ENCODE measurements around the gene OARD1. TPM values are rescaled to one million over a fixed set of nuclear protein-coding genes. Genes with fewer than 3 reads are reported as not detected.

OARD1 gene
- total RNA-seq, 1 donor, result 10.5 TPM

GRCh38 chr6:41075651-41076626 is 3.8 kb upstream of the OARD1 start:
- no peak for DNase-seq (ENCODE audit: low read depth in 2 of 3, low spot score in 2 of 3)

DNA sequence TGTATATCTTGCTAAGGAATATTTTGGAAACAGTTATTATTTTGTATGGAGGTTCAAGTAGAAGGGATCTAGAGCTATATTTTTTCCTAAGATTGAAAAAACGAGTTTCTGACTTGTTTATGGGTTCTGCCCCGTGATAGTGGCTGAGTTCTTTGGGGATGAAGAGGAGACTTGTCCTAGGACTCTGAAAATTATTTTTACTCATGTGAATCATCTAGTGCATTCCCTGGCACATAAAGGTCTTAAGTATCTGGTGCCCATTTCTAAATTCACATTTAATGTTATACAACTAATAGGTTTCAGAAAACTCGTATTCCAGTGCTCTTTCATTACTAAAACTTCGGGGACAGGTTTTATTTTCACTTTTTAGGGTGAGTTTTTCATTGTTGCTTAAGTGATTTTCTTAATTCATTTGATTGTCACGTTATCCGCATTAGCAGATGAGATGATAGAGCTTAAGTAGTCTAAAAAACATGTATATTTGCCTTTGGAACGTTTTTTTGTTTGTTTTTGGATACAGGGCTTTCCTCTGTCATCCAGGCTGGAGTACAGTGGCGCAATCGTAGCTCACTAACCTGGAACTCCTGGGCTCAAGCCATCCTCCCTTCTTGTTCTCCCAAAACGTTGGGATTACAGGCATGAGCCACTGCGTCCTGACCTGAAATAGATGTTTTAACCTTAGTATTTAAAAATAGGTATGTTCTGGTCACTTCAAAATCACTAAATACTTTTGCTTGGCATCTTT is 2.7 kb upstream of the OARD1 start:
- DNase-seq (ENCODE audit: low read depth in 2 of 3, low spot score in 2 of 3), result no peak

DNA sequence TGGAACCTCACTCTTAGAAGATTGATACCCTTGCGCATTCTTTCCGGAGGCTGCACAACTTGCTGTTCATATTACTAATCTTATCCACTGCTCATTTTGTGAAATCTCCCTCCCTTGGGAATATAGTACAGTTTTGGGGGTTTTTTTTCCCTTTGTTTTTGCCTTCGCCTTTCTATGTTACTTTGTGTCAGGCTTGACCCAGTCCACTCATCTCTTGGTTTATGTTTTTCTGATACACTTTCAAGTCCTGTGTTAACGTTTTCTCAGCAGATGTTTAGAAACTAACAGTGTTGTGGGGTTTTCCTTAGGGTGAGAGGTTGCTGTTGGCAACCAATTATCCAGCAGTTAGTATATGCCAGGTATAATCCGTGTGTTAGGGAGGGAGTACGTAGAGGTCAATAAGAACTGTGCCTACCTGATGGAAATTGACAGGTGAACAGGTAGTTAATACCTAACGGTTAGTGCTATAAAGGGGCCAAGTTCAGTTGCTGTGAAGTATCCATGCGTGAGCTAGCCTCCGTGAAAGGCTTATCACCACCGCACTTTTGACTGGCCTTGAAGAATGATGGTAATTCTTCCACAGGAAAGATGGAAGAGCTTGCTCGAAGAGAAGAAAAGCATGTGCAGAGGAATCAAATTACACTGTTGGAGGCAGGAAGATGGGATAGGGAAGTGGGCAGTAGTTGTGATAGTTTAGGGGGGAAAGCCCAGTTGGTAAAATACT is 2.0 kb upstream of the OARD1 start:
- DNase-seq (ENCODE audit: low read depth in 2 of 3, low spot score in 2 of 3), result peak in 1 of 3 donors; percentile 24

DNA sequence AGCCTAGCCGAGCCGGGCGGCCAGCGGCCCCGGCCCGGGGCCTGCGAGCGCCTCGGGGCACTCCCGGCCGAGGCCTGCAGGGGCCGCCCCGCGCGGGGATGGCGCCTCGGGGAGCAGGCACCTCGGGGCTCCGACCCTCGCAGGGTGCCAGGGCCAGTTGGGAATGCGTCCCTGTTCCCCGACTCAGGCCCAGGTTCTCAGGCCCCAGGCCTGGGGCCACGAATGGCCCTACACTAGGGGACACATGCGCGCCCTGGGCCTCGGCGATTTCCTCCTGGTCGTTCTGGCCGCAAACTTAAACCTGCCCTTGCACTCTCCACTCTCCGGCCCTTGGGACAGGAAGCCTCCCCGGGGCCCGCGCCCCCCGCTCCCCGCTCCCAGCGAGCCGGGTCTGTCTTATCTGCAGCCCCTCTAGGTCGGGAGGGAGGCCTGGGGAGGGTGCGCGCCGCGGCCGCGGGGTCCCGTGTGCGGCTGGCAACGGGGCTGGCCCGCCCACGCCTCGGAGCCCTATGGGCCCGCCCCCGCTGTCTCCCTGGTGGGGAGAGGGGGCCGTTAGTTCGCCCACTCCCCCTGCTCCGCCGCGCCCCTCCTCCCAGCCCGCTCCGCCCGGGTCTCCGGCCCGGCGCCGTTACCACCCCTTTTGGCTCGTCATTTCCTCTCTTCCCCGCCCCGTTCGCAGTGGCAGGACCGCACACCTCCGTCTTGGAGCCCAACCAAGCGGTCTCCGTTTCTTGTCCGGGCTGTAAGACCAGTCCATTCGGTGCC is 1.2 kb upstream of the OARD1 start:
- peak; percentile 43 to 93 (median 90) for DNase-seq (ENCODE audit: low read depth in 2 of 3, low spot score in 2 of 3)

- no peak for DNase-seq (ENCODE audit: low read depth in 2 of 3, low spot score in 2 of 3)
Measured at GRCh38 chr6:41072836-41073202, 663 bp upstream of the OARD1 start, which contains the start of gene NFYA. TSS of gene NFYA (plus strand) at chr6:41072974. CDS start at chr6:41079090, 6,116 bp downstream.

- no peak for DNase-seq (ENCODE audit: low read depth in 2 of 3, low spot score in 2 of 3)
Measured at GRCh38 chr6:41071501-41071922, 644 bp downstream of the OARD1 start.

GRCh38 chr6:41066867-41067304 is 5.3 kb downstream of the OARD1 start:
- DNase-seq (ENCODE audit: low read depth in 2 of 3, low spot score in 2 of 3), result peak; percentile 56 to 75 (median 70)

DNA sequence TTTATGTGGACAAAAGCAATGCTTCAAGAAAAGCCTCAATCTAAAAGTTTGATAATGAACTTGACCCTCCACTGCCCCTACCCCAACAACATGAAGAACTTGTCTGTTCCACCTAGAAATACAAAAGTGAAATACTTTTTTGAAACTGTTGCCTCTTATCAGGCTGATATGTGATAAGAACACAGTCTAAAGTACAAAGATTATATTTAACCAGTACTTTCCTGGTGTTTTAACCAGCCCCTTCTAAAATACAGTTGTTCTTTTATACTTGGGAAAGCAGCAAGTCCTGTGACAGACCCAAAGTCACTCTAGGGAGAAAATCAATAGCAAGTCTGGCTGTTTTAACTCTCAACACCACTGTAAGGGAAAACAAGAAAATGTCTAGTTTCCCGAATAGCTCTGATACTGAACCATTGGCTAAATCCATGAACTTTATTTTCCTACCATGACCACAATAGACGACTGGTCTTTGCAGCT is 6.6 kb downstream of the OARD1 start:
- DNase-seq (ENCODE audit: low read depth in 2 of 3, low spot score in 2 of 3), result no peak

GRCh38 chr6:41064841-41065240 is 7.3 kb downstream of the OARD1 start:
- no peak for DNase-seq (ENCODE audit: low read depth in 2 of 3, low spot score in 2 of 3)

- no peak for DNase-seq (ENCODE audit: low read depth in 2 of 3, low spot score in 2 of 3)
Measured at GRCh38 chr6:41063884-41064285, 8.3 kb downstream of the OARD1 start.

- DNase-seq (ENCODE audit: low read depth in 2 of 3, low spot score in 2 of 3), result no peak
Measured at GRCh38 chr6:41062056-41062455, 10.1 kb downstream of the OARD1 start.

GRCh38 chr6:41061196-41061726 is 10.9 kb downstream of the OARD1 start:
- DNase-seq (ENCODE audit: low read depth in 2 of 3, low spot score in 2 of 3), result no peak

- no peak for DNase-seq (ENCODE audit: low read depth in 2 of 3, low spot score in 2 of 3)
Measured at GRCh38 chr6:41059556-41059955, 12.6 kb downstream of the OARD1 start.

- no peak for DNase-seq (ENCODE audit: low read depth in 2 of 3, low spot score in 2 of 3)
Measured at GRCh38 chr6:41058783-41059181, 13.4 kb downstream of the OARD1 start.

GRCh38 chr6:41056768-41057490 is 15.2 kb downstream of the OARD1 start:
- no peak for DNase-seq (ENCODE audit: low read depth in 2 of 3, low spot score in 2 of 3)

GRCh38 chr6:41055149-41055548 is 17.0 kb downstream of the OARD1 start:
- DNase-seq (ENCODE audit: low read depth in 2 of 3, low spot score in 2 of 3), result no peak

DNA sequence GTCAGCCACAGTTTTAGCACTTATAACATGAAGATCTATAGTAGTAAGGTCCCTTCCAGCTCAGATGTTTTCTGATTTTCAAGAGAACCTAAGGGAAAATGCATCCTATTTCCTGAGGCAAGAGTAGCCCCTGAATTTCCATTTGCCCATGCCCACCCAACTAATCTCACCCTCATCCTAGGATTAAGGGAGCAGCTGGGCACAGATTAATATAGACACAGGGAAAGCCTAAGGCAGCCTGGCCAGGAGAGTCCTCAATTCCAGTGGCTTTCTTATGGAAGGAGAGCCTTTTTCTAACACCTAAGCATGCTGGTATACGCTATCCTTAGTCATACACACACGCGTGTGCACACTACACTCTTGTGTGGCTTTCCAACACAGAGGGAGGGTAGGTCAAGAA is 17.6 kb downstream of the OARD1 start:
- no peak for DNase-seq (ENCODE audit: low read depth in 2 of 3, low spot score in 2 of 3)

DNA sequence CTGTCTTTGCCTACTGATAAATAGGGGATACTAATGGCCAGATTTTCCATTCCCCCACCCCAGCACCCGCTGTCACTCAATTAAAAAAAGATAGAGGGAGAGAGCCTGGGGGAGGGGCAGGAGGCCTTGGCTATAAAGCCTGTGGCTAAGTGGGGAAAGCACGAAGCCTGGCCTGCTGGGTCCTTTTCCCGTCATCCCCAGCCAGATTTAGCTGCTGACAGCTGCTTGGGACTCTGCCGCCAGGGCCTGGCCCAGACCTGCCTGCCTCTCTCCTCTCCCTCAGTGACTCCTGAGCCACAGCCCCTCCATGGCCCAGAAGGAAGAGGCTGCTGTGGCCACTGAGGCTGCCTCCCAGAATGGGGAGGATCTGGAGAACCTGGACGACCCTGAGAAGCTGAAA is 19.1 kb downstream of the OARD1 start, which contains the start of gene APOBEC2:
TSS of gene APOBEC2 (plus strand) at position 162 of the 400 bp plus-strand sequence. CDS start at position 308, 146 bp downstream.
- DNase-seq (ENCODE audit: low read depth in 2 of 3, low spot score in 2 of 3), result no peak

DNA sequence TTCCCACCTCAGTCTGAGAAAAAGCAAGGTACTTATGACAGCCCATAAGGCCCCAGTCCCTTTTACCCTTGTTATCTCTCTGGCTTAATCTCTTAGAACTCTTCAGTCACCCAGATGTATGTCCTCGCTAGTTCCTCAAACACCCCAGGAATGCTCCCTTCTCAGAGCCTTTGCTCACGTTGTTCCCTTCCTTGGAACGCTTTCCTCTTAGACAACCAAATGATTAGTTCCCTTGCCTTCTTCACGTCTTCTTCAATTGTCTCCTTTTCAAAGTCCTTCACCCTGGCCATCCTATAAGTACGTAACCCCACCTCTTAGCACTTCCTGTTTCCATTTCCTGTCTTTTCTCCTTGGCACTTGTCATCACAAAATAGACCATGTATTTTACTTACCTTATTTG is 20.3 kb downstream of the OARD1 start:
- DNase-seq (ENCODE audit: low read depth in 2 of 3, low spot score in 2 of 3), result peak in 1 of 3 donors; percentile 45
